SIG-M5 treated with dmso at 0.1 percent for 504 hours (cell line): ENCODE results near the gene GBA3.

Experiments used
- DNase-seq: peaks from one replicate; lab custom pipeline; 2025; ENCODE audit not compliant: unreplicated experiment; lab: John Stamatoyannopoulos, UW

The GBA3 gene

DNA sequence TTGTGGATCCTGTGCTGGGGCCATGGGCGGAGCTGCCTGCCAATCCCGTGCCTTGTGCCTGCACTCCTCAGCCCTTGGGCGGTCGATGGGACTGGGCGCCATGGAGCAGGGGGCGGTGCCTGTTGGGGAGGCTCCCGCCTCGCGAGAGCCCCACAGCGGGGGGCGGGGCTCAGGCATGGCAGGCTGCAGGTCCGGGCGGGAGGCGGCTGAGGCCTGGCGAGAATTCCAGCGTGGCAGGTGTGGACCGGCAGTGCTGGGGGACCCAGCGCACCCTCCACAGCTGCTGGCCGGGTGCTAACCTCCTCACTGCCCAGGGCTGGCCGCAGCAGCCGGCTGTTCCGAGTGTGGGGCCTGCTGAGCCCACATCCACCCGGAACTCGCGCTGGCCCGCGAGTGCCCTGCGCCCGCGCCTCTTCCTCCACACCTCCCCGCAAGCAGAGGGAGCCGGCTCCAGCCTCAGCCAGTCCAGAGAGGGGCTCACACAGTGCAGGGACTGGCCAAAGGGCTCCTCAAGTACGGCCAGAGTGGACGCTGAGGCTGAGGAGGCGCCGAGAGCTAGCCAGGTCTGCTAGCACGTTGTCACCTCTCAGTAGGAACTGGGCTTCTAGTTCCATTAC, 85.9 kb downstream of the GBA3 start:
- no peak for DNase-seq

DNA sequence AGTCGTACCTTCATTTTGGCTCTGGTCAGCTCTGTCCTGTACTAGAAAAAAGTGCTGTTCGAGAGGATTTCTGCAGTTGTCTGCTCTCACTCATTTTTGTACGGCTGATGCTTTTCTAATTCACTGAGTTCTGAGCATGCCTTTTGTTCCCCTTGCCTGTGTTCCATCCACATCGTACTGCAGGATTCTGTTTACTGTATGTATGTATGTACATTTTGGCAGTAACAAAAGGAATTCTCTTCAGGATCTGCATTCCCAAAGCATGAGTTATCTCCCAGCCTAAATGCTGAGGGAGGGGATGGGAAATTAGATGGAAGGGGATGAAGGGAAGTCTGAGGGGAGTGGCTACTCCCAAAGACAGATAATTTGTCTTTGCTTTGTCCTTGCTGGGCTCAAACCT, 87.6 kb downstream of the GBA3 start:
- no peak for DNase-seq

GRCh38 chr4:22780797-22781196, 88.1 kb downstream of the GBA3 start:
- DNase-seq = no peak

DNA sequence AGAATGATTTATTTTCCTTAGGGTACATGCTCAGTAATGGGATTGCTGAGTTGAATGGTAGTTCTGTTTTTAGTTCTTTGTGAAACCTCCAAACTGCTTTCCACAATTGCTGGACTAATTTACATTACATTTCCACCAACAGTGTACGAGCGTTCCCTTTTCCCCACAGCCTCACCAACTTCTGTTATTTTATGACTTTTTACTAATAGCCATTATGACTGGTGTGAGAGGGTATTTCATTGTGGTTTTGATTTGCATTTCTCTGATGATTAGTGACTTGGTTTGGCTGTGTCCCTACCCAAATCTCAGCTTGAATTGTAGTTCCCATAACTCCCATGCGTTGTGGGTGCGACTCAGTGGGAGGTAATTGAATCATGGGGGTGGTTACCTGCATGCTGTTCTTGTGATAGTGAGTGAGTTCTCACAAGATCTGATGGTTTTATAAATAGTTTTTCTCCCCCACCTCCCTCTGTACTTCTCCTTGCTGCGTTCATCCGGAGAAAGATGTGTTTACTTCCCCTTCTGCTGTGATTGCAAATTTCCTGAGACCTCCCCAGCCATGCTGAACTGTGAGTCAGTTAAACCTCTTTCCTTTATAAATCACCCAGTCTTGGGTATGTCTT, 95.1 kb downstream of the GBA3 start:
- DNase-seq = no peak

DNA sequence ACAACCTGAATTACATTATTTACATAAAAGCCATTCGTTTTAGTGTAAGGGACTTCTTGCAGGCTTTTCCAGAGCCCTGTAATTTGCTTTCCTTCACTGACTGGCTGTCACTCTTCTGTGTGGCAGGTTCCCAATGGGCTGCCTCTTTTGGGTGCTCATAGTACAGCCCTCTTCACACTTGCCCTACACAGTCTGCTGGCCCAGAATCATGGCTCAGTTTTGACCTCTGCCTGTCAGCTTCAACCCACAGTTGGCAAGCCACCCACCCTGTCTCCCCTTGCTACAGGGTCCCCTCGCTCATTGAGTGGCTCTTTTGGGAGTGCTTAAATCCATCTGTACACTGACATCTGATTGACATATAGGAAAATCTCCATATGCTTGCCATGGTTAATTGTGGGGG, 97.9 kb downstream of the GBA3 start:
- no peak for DNase-seq

DNA sequence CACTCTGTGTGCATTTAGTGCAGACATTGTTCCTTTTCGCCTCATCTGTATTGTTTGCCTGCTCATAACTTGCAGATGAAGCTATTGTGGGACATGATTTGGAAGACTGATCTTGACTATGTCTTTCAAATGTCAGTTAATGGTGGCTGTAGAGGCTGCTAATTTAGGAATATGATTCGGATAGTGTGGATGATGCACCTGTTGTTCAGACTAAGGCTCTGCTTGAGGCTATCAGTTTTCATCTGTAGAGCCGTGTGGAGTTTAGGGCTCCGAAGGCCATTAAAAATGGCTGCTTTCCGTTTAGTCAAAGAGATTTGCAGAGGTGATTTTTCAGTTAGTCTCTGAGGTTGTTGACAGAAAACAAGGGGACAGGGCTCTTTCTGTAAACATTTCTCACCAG, 102.0 kb downstream of the GBA3 start:
- no peak for DNase-seq

GRCh38 chr4:22801391-22801790, 108.7 kb downstream of the GBA3 start:
- DNase-seq = no peak

DNA sequence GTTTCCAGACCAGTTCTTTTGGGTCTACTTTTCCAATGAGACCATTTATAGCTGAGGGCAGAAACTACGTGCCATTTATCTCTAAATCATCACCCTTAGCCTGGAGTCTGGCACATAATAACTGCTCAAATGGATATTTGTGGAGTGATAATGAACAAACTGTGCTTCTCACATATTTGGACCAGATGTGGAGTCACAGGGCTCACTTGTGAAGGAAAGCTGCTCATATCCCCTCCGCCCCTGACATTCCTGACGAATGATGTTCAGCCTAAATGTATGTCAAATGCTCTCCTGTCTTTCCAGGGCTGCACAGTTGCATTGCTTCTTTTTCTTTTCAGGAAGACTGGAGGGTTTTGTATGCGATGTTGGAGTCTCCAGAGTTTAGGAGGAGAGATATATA, 110.1 kb downstream of the GBA3 start:
- no peak for DNase-seq

DNA sequence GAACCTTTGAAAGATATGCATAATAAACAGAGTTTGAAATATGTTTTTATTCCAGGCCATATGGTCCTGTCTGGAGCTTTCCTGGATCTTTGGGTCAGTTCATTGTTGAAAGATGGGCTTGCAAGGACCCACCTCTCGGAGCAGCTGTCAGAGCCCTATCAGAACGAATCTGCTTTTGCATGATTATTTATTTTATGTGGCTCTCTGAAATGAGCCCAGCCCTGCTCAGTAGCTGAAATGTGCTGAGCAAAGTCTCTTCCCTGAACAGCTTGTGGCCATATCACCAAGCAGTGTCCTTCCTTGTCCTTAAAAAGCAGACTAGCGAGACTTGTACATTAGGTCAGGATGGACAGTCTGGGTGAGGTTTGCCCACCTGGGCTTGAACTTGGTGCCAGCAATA, 110.8 kb downstream of the GBA3 start:
- no peak for DNase-seq

GRCh38 chr4:22814906-22815305, 122.2 kb downstream of the GBA3 start:
- DNase-seq = no peak

- no peak for DNase-seq
Observed at GRCh38 chr4:22824091-22824490, 131.4 kb downstream of the GBA3 start.

DNA sequence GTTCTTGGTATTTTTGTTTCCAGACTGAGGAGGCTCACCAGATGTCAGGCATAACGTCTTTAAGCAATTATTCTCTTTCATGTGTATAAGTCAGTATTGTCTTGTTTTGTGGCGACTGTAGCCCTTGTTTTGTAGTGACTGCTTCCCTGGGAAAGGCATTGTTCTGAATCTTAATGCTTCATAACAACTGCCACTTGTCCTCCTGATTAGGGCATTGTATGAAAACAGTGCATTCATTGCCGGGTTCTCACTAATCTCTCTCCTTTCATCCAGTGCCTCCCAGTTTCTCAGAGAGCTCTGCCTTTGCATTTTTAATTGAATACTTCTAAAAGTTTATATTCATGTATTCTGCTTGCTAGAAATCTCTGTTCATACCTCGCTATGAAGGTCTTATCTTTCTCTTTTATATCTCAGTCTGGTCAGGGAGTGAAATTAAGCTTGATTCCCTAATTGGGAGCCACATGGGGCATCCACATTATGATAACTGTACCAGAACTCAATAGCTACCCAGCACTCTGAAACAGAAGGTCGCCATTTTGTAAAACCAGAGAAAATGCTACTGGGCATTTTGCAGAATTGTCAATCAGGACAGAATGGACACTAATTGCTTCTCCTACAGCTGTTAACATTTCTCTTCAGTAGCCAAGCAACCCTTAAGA, 149.8 kb downstream of the GBA3 start:
- no peak for DNase-seq

DNA sequence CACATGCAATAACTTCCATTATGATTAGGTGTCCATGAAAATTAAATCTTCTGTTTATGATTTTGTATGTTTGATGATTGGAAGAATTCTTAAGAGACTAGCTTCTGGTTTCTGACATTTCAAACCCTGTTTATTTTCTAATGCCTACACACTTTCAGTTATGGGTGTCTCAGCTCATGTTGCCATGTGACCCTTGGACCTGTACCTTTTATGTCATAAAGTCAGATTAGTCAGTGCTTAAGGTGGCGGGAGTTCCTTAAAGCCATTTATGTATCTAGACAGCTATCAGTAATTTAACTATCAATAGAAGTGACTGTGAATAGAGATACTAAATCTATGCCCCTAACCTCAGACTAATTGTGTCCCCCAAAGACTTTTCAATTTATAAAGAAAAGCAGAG, 155.6 kb downstream of the GBA3 start:
- DNase-seq = no peak

DNA sequence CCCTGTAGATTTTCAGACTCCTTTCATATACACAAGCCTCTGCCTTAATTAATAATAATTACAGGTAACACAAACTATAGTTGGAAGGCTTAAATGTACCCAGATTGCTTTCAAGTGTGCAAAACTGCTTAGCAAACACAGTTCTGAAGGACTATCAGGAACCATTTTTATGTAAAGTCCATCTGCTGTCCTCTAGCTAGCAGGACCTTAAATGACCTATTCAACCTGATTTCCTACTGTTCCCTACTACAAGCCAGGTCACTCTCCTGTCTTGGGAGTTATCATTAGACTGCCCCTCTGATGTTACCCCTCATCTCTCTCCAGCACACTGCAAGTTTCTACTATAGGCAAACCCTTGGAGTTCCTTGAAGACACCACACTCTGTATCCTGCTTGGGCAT, 157.3 kb downstream of the GBA3 start:
- DNase-seq = no peak

GRCh38 chr4:22850630-22851029, 157.9 kb downstream of the GBA3 start:
- DNase-seq = no peak

- DNase-seq = no peak
Observed at GRCh38 chr4:22857411-22857810, 164.7 kb downstream of the GBA3 start.

GRCh38 chr4:22859318-22859717, 166.6 kb downstream of the GBA3 start:
- no peak for DNase-seq
